Measurements from ENCODE around the gene DNLZ.

DNA sequence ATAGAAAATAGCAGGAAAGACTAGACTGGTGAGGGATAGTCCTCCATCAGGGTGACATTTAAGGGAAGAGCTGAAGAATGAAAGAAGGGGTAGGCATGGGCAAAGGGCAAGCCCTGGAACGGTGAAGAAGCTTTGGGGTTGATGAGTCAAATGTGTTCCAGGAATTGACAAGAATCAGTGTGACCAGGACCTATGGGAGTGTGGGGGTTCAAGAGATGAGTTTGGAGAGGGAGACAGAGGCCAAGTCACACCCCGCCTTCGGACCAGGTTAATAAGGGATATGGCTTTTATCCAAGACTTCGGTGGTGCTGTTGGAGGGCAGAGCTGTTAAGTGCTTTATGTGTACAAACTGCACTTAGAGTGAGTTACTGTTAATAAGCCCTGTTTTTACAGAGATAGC lies 47.8 kb upstream of the DNLZ start:
- TF ChIP-seq, protein P1, sequence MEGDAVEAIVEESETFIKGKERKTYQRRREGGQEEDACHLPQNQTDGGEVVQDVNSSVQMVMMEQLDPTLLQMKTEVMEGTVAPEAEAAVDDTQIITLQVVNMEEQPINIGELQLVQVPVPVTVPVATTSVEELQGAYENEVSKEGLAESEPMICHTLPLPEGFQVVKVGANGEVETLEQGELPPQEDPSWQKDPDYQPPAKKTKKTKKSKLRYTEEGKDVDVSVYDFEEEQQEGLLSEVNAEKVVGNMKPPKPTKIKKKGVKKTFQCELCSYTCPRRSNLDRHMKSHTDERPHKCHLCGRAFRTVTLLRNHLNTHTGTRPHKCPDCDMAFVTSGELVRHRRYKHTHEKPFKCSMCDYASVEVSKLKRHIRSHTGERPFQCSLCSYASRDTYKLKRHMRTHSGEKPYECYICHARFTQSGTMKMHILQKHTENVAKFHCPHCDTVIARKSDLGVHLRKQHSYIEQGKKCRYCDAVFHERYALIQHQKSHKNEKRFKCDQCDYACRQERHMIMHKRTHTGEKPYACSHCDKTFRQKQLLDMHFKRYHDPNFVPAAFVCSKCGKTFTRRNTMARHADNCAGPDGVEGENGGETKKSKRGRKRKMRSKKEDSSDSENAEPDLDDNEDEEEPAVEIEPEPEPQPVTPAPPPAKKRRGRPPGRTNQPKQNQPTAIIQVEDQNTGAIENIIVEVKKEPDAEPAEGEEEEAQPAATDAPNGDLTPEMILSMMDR (IDR thresholded peaks at IDR 0.05) = no peak
- TF ChIP-seq, protein P2, sequence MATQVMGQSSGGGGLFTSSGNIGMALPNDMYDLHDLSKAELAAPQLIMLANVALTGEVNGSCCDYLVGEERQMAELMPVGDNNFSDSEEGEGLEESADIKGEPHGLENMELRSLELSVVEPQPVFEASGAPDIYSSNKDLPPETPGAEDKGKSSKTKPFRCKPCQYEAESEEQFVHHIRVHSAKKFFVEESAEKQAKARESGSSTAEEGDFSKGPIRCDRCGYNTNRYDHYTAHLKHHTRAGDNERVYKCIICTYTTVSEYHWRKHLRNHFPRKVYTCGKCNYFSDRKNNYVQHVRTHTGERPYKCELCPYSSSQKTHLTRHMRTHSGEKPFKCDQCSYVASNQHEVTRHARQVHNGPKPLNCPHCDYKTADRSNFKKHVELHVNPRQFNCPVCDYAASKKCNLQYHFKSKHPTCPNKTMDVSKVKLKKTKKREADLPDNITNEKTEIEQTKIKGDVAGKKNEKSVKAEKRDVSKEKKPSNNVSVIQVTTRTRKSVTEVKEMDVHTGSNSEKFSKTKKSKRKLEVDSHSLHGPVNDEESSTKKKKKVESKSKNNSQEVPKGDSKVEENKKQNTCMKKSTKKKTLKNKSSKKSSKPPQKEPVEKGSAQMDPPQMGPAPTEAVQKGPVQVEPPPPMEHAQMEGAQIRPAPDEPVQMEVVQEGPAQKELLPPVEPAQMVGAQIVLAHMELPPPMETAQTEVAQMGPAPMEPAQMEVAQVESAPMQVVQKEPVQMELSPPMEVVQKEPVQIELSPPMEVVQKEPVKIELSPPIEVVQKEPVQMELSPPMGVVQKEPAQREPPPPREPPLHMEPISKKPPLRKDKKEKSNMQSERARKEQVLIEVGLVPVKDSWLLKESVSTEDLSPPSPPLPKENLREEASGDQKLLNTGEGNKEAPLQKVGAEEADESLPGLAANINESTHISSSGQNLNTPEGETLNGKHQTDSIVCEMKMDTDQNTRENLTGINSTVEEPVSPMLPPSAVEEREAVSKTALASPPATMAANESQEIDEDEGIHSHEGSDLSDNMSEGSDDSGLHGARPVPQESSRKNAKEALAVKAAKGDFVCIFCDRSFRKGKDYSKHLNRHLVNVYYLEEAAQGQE (IDR thresholded peaks at IDR 0.05; ENCODE audit: insufficient read depth in 1 of 2, low read depth in 2 of 2, low read length in 1 of 2) = no peak
- no peak for TF ChIP-seq POLR2AphosphoS5 (IDR thresholded peaks at IDR 0.05; ENCODE audit: low read depth, low read length)
- no peak for TF ChIP-seq SIN3A (IDR thresholded peaks at IDR 0.05; ENCODE audit: borderline replicate concordance, insufficient read depth, low read depth, low read length)
- TF ChIP-seq TCF7L2 (IDR thresholded peaks at IDR 0.05; ENCODE audit: low read depth, low read length) = no peak
